Muscle of leg (tissue), 11 donors: ENCODE data around the gene SEMA4D. TPM values are rescaled to one million over a fixed set of nuclear protein-coding genes. Genes with fewer than 3 reads are reported as not detected.

Source experiments
- DNase-seq: peaks from one replicate; pipeline ENCODE4 v3.0.0; 2013
- H3K27ac ChIP-seq: one replicate; pipeline ENCODE4 v1.5.1; 2013; ENCODE audit warnings: mild to moderate bottlenecking, low read length, control low read depth
- H3K27me3 ChIP-seq: one replicate; pipeline ENCODE4 v1.6.1; 2013; ENCODE audit warnings: low read length; ENCODE audit not compliant: control insufficient read depth, insufficient read depth
- H3K36me3 ChIP-seq: one replicate; pipeline ENCODE4 v1.6.1; 2013; ENCODE audit warnings: low read length; ENCODE audit not compliant: control insufficient read depth, insufficient read depth
- H3K4me1 ChIP-seq: one replicate; pipeline ENCODE4 v1.6.1; 2013; ENCODE audit warnings: low read length; ENCODE audit not compliant: control insufficient read depth, insufficient read depth
- H3K4me3 ChIP-seq: one replicate; pipeline ENCODE4 v1.5.1; 2013; ENCODE audit warnings: low read length, control low read depth
- H3K9me3 ChIP-seq: replicated peaks from 2 replicates; pipeline ENCODE4 v1.6.1; 2013; ENCODE audit warnings: low read depth, low read length; ENCODE audit not compliant: control insufficient read depth
- WGBS: methylation state at CpG from one replicate; pipeline ENCODE4 v1.1.5; 2013; ENCODE audit warnings: missing lambda C conversion rate; ENCODE audit not compliant: insufficient coverage; 5-methylcytosine and 5-hydroxymethylcytosine counted together
- polyA plus RNA-seq, 8 donors: library from polyadenylated mRNA; unstranded; fragments of 120-200 nt; gene quantifications; one replicate each; pipeline versions ENCODE4 v1.2.1 to v1.2.3, GENCODE V29; 2013; ENCODE audit warnings: inconsistent platforms in 1 of 8, low replicate concordance in 1 of 8; ENCODE audit not compliant: insufficient read length in 8 of 8, insufficient read depth in 1 of 8
- total RNA-seq: library from RNA; stranded (reverse); fragments of 120-200 nt; gene quantifications from one replicate; pipeline ENCODE4 v1.2.4, GENCODE V29; 2013

The SEMA4D gene
- total and polyA plus RNA-seq, 9 donors = 12.4 to 25.3 (median 17.2) TPM

GRCh38 chr9:89425024-89425805 lies 72.7 kb downstream of the SEMA4D start:
- H3K27ac ChIP-seq = no peak overlapping the region
- H3K9me3 ChIP-seq = no peaks in the 10 kb centered on the region
- peaks cover 3% of the 10 kb centered on the region for H3K36me3 ChIP-seq
- peaks cover 10% of the 10 kb centered on the region for H3K4me1 ChIP-seq
- 59% methylated on average over 3 of the region's 9 CpGs for WGBS
- no peak for DNase-seq
- H3K27me3 ChIP-seq = no peaks in the 10 kb centered on the region
- H3K4me3 ChIP-seq = no peak overlapping the region

- WGBS = 84% methylated on average over 14 of the region's 16 CpGs
- no peak for DNase-seq
- no peaks in the 10 kb centered on the region for H3K27me3 ChIP-seq
- peaks cover 6% of the 10 kb centered on the region for H3K4me1 ChIP-seq
- no peak overlapping the region for H3K27ac ChIP-seq
- peaks cover 5% of the 10 kb centered on the region for H3K36me3 ChIP-seq
- no peak overlapping the region for H3K4me3 ChIP-seq
- peaks cover 4% of the 10 kb centered on the region for H3K9me3 ChIP-seq
Measured at GRCh38 chr9:89422151-89422975, 75.5 kb downstream of the SEMA4D start.

- Histone ChIP-seq H3K4me1 (peaks cover 6% of the 10 kb centered on the region), H3K36me3 (peaks cover 5% of the 10 kb centered on the region), H3K9me3 (peaks cover 6% of the 10 kb centered on the region), H3K27me3 (no peaks in the 10 kb centered on the region), H3K4me3 (no peak overlapping the region), H3K27ac (no peak overlapping the region)
- DNase-seq = no peak
- 95% methylated on average over 4 of the region's 6 CpGs for WGBS
Measured at GRCh38 chr9:89421595-89421994, 76.3 kb downstream of the SEMA4D start.

GRCh38 chr9:89420397-89421178 lies 77.3 kb downstream of the SEMA4D start:
- H3K9me3 ChIP-seq = peaks cover 6% of the 10 kb centered on the region
- no peak overlapping the region for H3K4me3 ChIP-seq
- no peak for DNase-seq
- no peaks in the 10 kb centered on the region for H3K27me3 ChIP-seq
- H3K4me1 ChIP-seq = peaks cover 2% of the 10 kb centered on the region
- peaks cover 5% of the 10 kb centered on the region for H3K36me3 ChIP-seq
- 89% methylated on average over 5 of the region's 9 CpGs for WGBS
- no peak overlapping the region for H3K27ac ChIP-seq

GRCh38 chr9:89419978-89420394 lies 77.9 kb downstream of the SEMA4D start:
- no peak overlapping the region for H3K4me3 ChIP-seq
- no peak overlapping the region for H3K27ac ChIP-seq
- DNase-seq = no peak
- H3K27me3 ChIP-seq = no peaks in the 10 kb centered on the region
- no peaks in the 10 kb centered on the region for H3K4me1 ChIP-seq
- 78% methylated on average over 5 of the region's 6 CpGs for WGBS
- peaks cover 6% of the 10 kb centered on the region for H3K9me3 ChIP-seq
- H3K36me3 ChIP-seq = peaks cover 5% of the 10 kb centered on the region

- Histone ChIP-seq H3K4me3 (no peak overlapping the region), H3K27ac (peak overlapping the region; percentile 15), H3K27me3 (no peaks in the 10 kb centered on the region), H3K9me3 (peaks cover 6% of the 10 kb centered on the region), H3K36me3 (peaks cover 5% of the 10 kb centered on the region), H3K4me1 (peaks cover 7% of the 10 kb centered on the region)
- WGBS = 53% methylated on average over 19 of the region's 21 CpGs
- no peak for DNase-seq
Measured at GRCh38 chr9:89418882-89419640, 78.9 kb downstream of the SEMA4D start.

GRCh38 chr9:89418474-89418845 lies 79.5 kb downstream of the SEMA4D start:
- Histone ChIP-seq H3K4me3 (no peak overlapping the region), H3K27ac (no peak overlapping the region), H3K27me3 (no peaks in the 10 kb centered on the region), H3K36me3 (peaks cover 5% of the 10 kb centered on the region), H3K9me3 (peaks cover 6% of the 10 kb centered on the region), H3K4me1 (peaks cover 9% of the 10 kb centered on the region)
- DNase-seq = peak; percentile 46
- WGBS = 13% methylated on average over 4 of the region's 9 CpGs

- DNase-seq = no peak
- 44% methylated on average over 3 of the region's 6 CpGs for WGBS
- Histone ChIP-seq H3K27me3 (no peaks in the 10 kb centered on the region), H3K36me3 (peaks cover 5% of the 10 kb centered on the region), H3K4me3 (no peak overlapping the region), H3K4me1 (peaks cover 9% of the 10 kb centered on the region), H3K9me3 (peaks cover 6% of the 10 kb centered on the region), H3K27ac (no peak overlapping the region)
Measured at GRCh38 chr9:89417832-89418473, 80.0 kb downstream of the SEMA4D start.

GRCh38 chr9:89414670-89415324 lies 83.1 kb downstream of the SEMA4D start:
- Histone ChIP-seq H3K27ac (no peak overlapping the region), H3K36me3 (peaks cover 6% of the 10 kb centered on the region), H3K27me3 (no peaks in the 10 kb centered on the region), H3K4me3 (no peak overlapping the region), H3K9me3 (peaks cover 8% of the 10 kb centered on the region), H3K4me1 (peaks cover 9% of the 10 kb centered on the region)
- WGBS = 86% methylated on average over 6 of the region's 9 CpGs
- DNase-seq = no peak
